GM12874 (cell line): ENCODE results near the gene SORCS2.

Experiments
- TF ChIP-seq, protein P1 (sequence below): IDR thresholded peaks from 2 replicates; pipeline ENCODE4 v1.5.1; 2011; ENCODE audit warnings: low read depth, mild to moderate bottlenecking, control low read depth, low read length, moderate library complexity; ENCODE audit not compliant: insufficient read depth

SORCS2 gene

DNA sequence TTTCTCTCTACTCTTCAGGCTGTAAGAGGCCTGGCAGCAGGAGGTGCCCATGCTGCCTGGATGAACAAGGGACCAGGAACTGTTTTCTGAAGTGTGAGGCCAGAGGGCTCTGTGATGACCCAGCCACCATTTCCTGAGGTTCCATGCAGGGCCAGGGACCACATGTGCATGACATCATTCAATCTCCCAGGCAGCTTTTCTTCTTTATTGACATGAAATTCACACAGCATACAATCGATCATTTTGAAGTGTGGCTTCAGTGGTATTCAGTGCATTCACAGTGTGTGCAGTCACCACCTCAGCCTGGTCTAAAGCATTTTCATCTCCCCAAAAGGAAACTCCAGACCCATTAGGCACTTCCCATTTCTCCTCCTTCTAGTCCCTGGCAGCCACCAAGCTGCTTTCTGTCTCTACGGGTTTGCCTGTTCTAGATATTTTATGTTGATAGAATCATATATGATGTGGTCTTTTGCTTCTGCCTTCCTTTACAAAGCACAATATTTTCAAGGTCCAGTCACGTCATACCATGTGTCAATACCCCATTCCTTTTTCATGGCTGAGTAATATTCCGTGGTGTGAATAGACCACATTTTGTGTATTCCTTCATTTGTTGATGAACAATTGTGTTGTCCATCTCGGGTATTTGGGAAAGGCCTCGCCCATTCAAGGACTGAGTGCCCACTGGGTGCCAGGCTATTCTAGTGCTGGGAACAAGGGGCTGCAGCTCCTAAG, 149.3 kb downstream of the SORCS2 start:
- TF ChIP-seq, protein P1, sequence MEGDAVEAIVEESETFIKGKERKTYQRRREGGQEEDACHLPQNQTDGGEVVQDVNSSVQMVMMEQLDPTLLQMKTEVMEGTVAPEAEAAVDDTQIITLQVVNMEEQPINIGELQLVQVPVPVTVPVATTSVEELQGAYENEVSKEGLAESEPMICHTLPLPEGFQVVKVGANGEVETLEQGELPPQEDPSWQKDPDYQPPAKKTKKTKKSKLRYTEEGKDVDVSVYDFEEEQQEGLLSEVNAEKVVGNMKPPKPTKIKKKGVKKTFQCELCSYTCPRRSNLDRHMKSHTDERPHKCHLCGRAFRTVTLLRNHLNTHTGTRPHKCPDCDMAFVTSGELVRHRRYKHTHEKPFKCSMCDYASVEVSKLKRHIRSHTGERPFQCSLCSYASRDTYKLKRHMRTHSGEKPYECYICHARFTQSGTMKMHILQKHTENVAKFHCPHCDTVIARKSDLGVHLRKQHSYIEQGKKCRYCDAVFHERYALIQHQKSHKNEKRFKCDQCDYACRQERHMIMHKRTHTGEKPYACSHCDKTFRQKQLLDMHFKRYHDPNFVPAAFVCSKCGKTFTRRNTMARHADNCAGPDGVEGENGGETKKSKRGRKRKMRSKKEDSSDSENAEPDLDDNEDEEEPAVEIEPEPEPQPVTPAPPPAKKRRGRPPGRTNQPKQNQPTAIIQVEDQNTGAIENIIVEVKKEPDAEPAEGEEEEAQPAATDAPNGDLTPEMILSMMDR, result no peak

GRCh38 chr4:7342223-7343080, 150.1 kb downstream of the SORCS2 start:
- TF ChIP-seq, protein P1, result no peak

GRCh38 chr4:7343081-7343655, 150.8 kb downstream of the SORCS2 start:
- TF ChIP-seq, protein P1, result no peak

GRCh38 chr4:7343950-7344349, 151.6 kb downstream of the SORCS2 start:
- TF ChIP-seq, protein P1, result no peak

GRCh38 chr4:7344636-7345155, 152.4 kb downstream of the SORCS2 start:
- TF ChIP-seq, protein P1, result no peak

GRCh38 chr4:7347981-7348380, 155.6 kb downstream of the SORCS2 start:
- TF ChIP-seq, protein P1, result no peak
